COR-L47 (cell line): ENCODE data around the gene CDK1.

ENCODE experiments used
- DNase-seq: peaks from one replicate; lab custom pipeline; 2025; lab: John Stamatoyannopoulos, UW

CDK1 gene

DNA sequence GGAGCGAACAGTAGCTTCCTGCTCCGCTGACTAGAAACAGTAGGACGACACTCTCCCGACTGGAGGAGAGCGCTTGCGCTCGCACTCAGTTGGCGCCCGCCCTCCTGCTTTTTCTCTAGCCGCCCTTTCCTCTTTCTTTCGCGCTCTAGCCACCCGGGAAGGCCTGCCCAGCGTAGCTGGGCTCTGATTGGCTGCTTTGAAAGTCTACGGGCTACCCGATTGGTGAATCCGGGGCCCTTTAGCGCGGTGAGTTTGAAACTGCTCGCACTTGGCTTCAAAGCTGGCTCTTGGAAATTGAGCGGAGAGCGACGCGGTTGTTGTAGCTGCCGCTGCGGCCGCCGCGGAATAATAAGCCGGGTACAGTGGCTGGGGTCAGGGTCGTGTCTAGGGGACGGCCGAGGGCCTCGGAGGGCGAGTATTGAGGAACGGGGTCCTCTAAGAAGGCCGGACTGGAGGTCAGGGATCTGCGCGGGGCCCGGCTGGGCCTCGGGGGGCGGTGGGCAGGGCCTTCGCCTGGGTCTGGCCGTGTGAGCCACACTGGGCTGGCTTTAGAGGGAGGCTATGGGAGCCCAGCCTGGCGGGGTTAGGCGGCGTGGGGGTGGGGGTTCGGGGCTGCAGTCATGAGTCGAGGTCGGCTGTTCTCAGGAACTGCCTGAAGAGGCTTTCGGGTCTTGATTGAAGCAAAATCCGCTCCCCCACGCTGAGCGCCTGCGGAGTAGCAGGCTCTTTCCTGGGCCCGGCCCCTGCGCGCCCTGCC lies at the start of gene CDK1:
CDK1 (plus strand) TSS at position 265 of the 757 bp plus-strand sequence. CDS start 1,688 bp downstream, outside the sequence.
- DNase-seq, result peak; percentile 99

DNA sequence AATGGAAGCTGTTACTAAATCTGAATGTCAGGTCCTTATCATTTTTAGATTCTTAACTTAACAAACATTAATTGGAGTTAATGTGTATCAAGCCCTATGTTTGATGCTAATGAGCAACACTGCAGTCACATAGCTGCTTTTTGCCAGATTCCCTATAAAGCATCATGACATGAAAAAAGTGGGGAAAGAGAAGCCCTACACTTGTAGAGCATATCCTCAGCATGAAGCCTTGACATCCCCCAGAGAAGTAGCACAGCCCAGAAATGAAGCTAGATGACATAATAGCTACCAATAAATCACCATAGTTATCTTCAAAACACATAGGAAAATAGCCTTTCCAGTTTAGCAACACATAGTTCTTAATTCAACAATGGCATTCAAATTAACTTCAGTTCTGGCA lies 49.2 kb upstream of the CDK1 start:
- DNase-seq, result no peak

GRCh38 chr10:60731134-60731885 lies 47.0 kb upstream of the CDK1 start:
- no peak for DNase-seq

GRCh38 chr10:60732198-60732806 lies 46.0 kb upstream of the CDK1 start:
- DNase-seq, result peak; percentile 47

DNA sequence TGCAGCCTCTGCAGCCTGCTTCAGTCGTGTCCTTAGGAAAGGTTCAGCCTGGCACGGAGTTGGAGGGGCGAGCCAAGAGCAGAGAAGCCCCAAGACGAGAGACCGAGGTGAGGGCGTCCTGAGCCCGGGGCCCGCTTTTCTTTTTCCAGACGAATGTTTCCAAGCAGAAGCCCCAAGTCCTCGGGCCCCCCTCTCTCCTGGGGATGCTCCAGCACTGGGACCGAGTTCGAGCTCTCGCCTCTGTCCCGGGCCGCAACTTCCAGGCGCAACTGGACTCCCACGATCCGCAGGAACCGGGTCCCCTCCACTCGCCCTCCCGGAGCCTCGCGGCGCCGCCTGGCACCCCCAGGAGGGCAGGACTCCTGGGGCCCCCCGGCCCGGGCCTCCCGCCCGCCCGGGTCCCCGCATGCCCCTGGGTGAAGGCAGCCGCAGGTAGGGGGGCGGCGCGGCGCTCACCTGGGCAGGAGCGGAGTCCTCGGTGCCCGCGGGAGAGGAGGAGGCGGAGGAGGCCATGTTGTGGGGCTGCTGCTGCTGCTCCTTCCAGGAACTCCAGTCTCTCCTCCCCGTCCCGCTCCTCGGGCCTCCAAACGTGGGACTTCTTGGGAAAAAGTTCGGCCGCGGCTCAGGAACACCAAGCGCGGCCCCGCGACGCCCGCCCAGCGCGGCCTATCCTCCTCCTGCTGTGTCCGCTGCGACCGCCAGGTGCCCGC lies 45.3 kb upstream of the CDK1 start:
- DNase-seq, result peak; percentile 14

DNA sequence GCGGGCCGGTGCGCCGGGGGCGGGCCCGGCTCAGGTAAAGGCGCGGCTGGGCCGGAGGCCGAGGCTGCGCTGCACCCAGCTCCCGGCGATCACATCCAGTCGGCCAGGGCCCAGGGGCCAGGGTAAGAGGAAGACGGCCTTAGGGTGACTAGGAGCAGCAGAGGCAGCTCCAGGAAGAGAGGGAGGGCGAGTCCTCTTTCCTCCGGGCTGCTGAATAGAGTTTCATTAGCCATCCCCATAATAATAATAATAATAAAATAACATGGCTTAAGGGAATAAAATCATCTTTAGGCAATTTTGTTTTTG lies 44.8 kb upstream of the CDK1 start:
- peak; percentile 53 for DNase-seq

- DNase-seq, result no peak
These were observed 44.5 kb upstream of the CDK1 start for GRCh38 chr10:60733826-60734225.

- DNase-seq, result no peak
These were observed 44.1 kb upstream of the CDK1 start for GRCh38 chr10:60734226-60734625.

DNA sequence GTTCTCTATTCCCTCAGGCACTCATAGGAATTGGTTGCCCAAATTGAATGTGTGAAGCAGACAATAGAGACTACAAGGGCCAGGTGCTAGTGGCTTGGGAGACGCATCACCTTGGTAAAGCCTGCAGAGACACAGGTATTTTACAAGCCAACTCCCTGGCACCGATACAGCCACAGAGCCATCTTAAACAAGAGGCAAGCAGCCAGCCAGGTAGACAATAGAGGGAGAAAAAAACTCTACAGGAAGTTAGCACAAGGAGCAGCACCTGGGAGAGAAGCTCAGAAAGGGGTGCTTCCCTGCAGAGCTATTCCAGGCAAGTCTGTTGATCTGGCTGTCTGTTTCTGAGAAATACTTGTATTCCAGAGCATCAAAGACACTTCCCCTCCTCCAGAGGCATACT lies 43.0 kb upstream of the CDK1 start:
- DNase-seq, result peak; percentile 78

DNA sequence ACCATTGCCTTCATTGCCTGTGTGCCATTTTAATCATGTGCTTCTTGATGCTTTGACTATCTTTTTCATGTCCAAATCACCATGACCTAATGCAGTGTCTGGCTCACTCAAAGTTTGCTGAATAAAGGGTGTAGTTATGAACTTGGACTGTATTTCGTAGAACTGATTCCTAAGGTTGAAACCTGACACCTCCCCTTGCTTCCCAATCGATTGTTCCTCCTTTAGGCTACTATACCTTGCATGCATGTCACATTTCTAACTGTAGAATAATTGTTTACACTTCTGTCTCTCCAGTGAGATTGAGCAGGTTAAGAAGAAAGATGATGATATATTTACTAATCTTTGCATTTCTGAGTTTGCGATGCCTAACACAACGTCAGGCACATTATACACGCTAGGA lies 41.0 kb upstream of the CDK1 start:
- DNase-seq, result no peak

DNA sequence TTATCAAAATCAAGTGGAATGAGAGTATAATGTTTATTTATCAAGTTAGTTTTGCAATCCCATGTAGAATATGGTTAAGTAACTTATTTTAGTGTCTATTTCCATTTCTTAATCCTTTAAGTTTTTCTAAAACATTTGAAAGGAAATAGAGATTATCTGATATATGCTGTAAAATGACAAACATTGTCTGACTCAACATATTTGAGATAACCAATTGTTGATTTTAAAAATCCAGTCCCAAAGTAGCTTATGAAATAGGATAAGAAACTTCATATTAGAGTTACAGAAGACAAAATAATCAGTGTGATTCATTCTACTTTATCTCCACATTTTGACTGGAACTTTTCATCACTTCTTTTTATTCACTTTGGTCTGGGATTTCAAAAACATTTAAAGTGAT lies 38.7 kb upstream of the CDK1 start:
- no peak for DNase-seq

GRCh38 chr10:60742512-60742911 lies 35.8 kb upstream of the CDK1 start:
- DNase-seq, result no peak

GRCh38 chr10:60747817-60748469 lies 30.3 kb upstream of the CDK1 start:
- DNase-seq, result no peak

DNA sequence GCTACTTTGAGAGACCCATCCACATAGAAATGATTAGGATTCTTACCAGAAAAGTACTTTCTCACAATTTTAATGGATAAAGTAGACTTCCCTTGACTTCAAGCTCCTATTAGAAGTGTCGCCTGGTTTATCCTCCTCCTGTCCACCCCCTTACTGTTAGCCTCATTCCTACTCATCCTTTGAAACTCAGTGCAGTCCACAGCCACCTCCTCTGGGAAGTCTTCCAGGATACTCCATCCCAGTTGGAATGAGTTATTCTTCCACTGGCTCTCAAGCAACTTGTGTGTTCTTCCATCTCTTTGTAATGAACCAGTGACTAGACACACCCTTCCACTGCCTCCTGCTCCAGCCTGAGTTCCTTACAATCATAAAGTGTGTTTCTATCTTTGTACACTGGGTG lies 25.1 kb upstream of the CDK1 start:
- DNase-seq, result no peak

DNA sequence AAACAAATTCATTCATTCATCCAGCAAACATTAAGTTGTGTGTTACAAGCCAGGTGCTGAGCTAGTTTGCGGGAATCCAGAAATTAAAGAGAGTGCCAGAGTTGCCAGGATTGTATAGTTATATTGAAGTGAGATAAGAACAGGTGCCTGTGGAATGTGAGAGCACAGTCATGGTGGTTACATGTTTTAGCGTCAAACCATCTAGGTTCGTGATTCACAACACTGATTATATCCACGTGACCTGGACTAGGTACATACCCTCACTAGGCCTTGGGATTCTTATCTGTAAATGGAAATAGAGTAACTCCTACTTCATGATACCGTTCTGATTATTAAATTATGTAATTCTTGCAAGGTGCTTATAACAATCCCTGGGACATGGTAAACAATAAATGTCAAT lies 24.5 kb upstream of the CDK1 start:
- no peak for DNase-seq

DNA sequence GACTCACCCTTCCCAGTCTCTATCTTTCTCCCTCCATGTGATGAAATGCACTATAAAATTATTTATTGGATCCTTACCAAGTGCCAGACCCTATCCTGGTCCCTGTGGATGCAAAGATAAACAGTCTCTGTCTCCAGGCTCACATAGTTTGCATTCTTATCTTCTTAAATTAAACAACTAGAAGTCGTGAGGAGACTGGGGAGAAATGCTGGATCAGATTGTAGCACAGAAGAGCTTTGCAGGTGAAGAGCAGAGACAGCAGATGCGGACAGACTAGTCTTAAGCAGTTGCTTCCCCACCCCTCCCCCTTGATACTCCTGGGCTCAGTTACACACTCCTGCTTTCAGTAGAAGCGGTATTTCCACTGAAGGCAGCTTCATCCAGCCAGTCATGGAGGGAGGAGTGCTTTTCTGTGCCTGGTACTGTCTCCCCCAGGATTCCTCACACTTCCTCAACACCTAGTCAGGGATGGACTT lies 20.8 kb upstream of the CDK1 start:
- no peak for DNase-seq

DNA sequence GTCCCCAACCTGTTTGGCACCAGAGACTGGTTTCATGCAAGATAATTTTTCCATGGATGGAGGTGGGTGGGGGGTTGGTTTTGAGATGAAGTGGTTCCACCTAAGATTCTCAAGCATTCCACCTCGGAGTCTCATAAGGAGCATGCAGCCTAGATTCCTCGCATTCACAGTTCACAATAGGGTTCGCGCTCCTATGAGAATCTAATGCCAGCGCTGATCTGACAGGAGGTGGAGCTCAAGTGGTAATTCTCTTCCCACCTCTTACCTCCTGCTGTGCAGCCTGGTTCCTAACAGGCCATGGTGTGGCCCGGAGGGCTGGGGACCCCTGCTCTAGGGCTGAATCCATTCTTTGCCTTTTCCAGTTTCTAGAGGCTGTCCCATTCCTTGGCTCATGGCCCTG lies 19.1 kb upstream of the CDK1 start:
- DNase-seq, result no peak

DNA sequence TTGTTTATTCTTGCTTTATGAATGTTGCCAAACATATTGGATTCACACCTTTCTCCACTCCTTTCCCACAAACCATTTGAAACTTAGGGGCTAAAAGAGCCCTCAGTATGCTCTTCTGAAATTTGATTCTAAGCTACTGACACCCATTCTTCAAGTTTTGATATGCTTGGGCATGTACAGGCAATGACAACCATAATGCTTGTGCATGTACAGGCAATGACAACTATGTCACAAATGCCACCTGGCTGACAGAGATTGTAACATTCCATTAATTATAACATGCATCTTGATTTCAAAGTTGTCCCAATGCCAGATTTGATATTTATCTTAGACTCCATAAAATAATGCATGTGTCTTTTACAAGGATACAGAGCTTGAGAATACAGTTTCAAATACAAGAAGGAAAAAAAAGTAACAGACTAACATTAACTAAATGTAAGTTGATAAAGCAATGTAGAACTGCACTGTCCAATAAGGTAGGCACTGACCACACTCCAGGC lies 17.5 kb upstream of the CDK1 start:
- DNase-seq, result no peak

DNA sequence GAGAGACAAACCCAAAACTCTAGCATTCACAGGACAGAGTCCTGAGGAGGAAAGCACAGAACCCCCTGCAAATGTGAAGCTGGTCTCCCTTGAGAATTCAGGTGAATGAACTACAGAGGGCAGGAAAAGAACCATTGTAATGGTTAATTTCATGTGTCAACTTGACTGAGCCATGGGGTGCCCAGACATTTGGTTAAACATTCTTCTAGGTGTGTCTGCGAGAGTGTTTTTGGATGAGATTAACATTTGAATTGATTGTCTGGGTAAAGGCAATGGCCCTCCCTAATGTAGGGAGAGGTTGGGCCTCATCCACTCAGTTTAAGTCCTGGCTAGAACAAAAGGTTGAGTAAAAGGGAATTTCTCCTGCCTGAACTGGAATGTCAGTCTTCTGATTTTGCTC lies 15.7 kb upstream of the CDK1 start:
- DNase-seq, result peak; percentile 10

- DNase-seq, result no peak
These were observed 10.9 kb upstream of the CDK1 start for GRCh38 chr10:60767424-60767823.

- DNase-seq, result no peak
These were observed 8.9 kb upstream of the CDK1 start for GRCh38 chr10:60769406-60769805.

DNA sequence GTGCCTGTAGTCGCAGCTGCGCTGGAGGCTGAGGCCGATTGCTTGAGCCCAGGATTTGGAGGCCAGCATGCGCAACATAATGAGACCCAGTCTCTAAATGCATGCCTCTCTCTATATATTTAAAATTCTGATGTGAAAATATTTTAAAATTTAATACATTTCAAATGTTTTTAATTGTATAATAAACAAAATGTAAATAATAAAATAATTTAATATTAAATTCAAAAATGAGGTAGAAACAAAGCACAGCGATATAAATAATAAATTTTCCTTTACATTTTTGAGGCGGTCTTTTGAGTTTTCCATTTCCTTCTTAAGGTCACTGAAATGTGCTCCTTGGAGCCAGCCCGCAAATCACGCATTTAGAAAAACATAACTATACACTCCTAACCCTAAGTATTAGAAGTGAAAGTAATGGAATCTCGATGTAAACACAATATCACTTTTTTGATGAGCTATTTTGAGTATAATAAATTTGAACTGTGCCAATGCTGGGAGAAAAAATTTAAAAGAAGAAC lies 523 bp upstream of the CDK1 start:
- no peak for DNase-seq
